Cerebellar nuclear complex (tissue), 1 donor: ENCODE data around the gene TRAK1.

Experiments
- DNase-seq, 2 experiments: peaks; one replicate each; lab custom pipeline; 2025; lab: John Stamatoyannopoulos, UW

TRAK1 gene

DNA sequence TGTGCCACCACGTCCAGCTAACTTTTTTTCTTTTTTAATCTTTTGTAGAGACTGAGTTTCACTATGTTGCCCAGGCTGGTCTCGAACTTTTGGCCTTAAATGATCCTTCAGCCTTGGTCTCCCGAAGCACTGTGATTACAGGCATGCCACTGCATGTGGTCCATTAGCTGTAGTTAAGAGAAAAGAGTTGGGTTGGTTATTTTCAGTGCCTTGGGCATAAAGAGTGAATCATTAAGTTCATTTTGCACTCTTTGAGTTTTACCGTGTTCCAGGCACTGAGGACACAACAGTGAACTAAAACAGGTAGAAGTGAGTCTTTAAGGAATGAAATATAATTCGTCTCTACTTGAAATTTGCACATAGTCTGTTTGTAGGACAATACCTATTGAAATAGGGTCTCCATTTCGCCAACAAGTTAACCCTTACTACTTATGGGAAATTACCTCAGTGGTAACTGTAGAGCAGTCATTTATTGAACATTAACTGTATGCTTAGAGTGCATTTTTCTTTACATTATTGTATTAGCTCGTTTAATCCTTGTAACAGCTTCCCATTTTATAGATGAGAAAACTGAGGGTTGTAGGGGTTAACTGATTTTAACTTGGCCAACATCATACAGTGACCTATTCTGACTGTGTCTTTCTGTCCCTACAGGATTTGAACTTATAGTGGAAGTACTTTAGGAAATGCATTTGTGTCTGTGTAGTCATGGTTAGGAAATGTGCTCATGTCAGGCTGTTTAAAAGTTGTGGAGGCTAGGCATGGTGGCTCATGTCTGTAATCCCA is 22.7 kb upstream of the TRAK1 start:
- DNase-seq: no peak

DNA sequence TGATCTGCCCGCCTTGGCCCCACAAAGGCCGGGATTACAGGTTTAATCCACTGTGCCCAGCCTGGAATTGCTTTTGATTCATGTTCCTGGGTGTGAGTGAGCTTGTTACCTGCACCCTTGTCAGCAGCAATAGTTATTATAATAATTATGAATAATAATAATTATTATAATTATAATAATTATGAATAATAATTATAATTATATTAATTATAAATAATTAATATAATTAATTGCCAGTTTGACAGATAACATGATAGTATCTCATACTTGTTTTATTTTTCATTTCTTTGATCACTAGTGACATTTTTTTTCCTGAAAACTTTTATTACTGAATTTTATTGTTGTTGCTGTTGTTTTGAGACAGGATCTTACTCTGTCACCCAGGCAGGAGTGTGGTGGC is 21.1 kb upstream of the TRAK1 start:
- DNase-seq: no peak

GRCh38 chr3:42070524-42070923 is 20.6 kb upstream of the TRAK1 start:
- DNase-seq: no peak

- peak; percentile 95 to 96 for DNase-seq
Measured at GRCh38 chr3:42071904-42072812, 19.0 kb upstream of the TRAK1 start.

- DNase-seq: no peak
Measured at GRCh38 chr3:42072831-42073301, 18.3 kb upstream of the TRAK1 start.

DNA sequence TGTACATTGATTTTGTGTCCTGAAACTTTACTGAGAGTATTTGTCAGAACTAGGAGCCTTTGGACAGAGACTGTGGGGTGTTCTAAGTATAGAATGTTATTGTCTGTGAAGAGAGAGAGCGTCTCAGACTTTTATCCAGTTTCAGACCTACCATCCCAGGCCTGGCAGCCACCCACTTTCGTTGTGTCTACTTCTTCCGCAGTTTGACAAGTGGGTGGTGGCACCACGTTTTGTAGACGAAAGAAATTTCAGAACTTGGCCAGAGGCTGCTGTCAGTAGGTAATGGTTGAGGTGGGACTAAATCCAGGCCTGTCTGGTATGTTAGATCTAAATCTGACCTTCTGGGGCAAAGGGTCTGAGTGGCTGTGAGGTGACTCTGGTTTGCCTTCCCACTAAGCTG is 13.4 kb upstream of the TRAK1 start:
- no peak for DNase-seq

DNA sequence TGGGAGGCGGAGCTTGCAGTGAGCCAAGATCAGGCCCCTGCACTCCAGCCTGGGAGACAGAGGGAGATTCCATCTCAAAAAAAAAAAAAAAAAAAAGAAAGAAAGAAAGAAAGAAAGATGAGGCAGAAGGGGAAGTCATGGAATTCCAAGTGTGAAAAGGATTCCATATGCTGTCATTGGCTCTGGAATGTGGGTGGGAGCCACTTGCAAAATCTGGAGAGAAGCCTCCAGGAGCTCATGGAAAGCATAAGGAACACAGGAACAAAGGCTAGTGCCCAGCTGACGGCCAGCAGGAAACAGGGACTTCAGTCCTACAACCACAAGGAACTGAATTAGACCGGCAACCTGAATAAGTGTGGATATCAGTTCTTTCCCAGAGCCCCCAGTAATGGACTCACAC is 12.5 kb upstream of the TRAK1 start:
- no peak for DNase-seq

- no peak for DNase-seq
Measured at GRCh38 chr3:42079701-42080452, 11.3 kb upstream of the TRAK1 start.

GRCh38 chr3:42080453-42080872 is 10.7 kb upstream of the TRAK1 start:
- DNase-seq: no peak

GRCh38 chr3:42081838-42082473 is 9.2 kb upstream of the TRAK1 start:
- no peak for DNase-seq

DNA sequence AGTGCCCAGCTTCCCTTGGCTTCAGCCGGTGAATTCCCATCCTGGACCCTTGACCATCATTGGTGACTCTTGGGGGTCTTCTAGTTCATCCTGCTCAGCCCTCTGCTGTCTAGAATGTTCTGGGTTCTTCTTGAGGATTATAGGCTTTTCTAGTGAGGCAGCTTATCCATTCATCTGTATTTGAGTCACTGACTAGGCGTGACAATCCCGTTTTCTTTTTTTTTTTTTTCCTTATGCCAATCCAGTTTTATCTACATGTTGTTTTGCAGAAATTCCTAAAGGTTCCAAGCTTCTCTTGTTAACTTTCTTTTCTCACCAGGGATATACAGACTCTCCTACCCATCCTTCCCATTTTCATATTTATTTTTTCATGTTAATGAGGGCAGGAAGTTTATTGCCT is 6.6 kb upstream of the TRAK1 start:
- no peak for DNase-seq

GRCh38 chr3:42085641-42086376 is 5.3 kb upstream of the TRAK1 start:
- no peak for DNase-seq

DNA sequence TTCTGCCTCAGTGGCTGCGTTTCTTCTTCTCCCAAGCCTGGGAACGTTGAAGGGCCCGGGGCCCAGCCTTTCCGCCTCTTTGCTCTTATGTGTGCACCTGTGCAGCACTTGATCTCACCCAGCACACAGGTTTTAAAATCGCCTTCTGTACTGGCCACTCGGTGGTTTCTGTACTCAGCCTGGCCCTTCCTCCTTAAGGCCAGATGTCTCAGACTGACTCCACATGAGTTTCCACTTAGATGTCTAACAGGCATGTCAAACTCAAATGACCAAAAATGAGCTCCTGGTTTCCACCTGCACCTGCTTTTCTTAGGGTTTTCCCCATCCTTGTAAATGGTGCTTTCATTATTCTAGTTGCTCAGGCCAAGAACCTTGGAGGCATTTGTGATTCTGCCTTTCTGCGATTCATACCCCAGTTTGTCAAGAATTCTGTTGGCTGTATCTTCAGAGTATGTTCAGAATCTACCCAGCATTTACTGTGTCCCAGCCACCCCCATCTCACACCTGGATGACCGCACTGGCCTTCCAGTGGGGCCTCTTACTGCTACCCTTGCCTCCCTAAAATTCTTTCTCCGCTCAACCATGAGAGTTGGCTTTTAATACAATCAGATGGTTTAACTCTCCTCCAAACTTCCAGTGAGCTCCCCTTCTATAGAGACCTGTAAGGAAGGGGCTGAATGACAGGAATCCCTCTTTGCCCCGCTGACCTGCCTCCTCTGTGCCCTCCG is 2.2 kb upstream of the TRAK1 start:
- no peak for DNase-seq

DNA sequence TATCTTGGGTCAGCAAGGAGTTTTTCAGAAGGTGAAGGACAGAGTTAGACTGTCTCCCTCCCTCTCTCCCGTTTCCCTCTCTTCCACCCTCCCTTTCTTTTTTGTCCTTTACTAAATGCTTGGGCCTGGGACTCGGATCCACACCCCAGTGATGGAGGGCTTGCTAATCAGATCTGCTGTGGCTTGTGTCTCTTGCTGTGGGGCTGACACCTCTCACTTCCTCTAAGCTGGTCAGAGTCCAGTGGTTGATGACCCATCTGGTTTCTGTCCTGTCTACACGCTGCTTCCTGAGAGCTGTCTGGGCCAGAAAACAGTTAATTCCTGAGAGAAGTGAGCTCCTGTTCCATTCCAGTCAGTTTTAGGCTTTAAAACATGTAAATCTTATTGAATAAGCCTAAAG is 849 bp downstream of the TRAK1 start:
- no peak for DNase-seq

DNA sequence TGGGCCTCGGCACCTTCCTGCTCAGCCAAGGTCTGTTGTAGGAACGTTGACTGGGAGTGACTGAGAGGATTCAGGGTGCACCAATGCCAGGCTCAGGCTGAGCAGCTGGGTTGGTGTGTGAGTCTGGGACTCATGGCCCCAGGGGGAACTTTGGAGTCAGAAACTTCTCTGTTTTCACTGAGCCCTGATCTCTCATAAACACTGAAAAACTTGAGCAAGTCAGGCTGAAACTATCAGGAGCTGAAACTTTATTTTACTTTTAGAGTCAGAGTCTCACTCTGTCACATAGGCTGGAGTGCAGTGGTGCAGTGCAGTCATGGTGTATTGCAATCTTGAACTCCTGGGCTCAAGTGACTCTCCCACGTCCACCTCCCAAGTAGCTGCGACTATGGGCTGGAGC is 3.0 kb downstream of the TRAK1 start:
- DNase-seq: no peak

DNA sequence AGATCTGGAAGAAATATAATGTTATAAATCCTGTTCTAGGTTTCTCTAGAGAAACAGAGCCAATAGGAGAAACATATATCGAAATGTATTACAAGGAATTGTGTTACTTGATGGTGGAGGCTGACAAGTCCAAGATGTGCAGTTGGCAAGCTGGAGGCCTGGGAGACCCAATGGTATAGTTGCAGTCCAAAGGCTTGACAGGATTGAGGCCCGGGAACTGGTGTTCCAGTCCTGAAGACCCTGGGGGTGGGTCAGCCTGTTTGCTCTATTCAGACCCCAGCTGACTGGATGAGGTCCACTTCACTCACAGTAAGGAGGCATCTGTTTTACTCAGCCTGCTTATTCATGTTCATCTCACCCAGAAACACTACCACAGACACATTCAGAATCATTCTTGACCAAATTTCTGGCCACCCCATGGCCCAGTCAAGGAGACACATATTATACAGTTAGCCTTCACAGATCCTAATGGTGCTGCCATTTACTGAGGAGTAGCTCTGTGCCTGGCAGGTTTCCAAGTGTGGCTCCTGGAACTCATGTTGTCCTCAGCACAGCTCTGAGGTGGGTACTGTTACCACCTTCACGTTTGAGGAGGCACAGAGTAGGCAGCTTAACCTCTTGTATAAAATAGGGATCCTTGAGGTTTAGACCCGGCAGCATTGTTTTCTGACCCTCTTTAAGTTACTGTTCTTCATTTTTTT is 3.7 kb downstream of the TRAK1 start:
- no peak for DNase-seq

- no peak for DNase-seq
Measured at GRCh38 chr3:42095540-42095939, 4.4 kb downstream of the TRAK1 start.

DNA sequence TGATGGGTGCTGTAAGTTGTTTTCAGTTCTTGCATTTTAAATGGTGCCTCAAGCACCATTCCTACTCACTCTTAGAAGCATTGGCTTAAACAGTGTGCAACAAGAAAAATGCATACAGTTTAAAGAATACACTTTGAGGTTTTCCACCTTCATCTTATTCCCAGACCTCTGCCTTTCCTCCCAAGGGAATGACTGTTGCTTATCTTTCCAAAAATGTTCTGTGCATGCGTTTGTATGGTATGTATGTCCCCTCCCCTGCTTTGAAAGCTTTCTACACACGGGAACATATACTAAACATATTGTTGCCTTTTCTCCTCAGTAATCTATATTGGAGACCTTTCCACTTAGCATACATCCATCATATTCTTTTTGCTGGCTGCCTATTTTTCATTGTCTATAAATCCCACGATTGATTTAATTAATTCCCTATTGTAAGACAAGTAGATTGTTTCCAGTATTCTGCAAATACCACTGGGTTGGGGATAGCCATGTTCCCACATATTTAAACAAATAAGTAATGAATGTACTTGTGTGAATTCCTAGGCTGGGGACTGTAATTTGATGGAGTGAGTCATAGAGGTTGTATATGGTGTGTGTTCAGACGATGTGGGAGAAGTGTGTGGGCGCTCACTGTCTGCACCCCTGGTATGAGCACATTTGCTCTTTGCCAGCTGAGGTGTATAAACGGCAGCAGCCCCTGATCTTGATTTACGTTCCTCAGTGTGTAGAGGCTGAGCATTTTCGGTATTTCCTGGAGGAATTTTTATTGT is 5.8 kb downstream of the TRAK1 start:
- no peak for DNase-seq

- DNase-seq: no peak
Measured at GRCh38 chr3:42097566-42097946, 6.4 kb downstream of the TRAK1 start.
